GM12878 (cell line): ENCODE measurements around the gene CIAO2B.

Source experiments
- SIX5 ChIP-seq: IDR thresholded peaks from 2 replicates; pipeline ENCODE4 v1.6.1; 2011; ENCODE audit warnings: mild to moderate bottlenecking, low read depth, low read length, moderate library complexity; ENCODE audit not compliant: severe bottlenecking
- ZNF384 ChIP-seq: IDR thresholded peaks from 2 replicates; pipeline ENCODE4 v1.6.1; 2012; ENCODE audit warnings: low read depth, mild to moderate bottlenecking, low read length, improper control_type of control experiment, borderline replicate concordance

DNA sequence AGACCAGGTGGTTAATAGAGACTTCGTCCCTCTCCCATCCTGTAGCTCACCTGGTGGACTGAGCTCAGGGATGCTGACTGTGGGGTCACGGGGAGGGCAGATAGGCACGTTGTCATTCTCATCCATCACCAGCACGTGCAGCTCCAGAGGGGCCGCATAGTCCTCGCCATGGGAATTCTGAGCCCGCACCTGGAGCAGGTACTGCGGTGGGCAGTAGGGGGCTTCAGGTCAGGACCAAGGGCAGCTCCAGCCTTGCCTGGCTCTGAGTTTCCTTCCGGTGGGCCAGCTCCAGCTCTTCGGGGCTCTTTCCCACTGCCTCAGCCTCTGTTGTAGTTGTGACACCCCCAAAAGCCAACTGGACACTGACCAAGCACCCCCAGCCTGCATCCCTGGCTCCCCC is 21.1 kb downstream of the CIAO2B start:
- TF ChIP-seq SIX5 = no peak
- no peak for TF ChIP-seq ZNF384
